Sigmoid colon (tissue), 7 donors: ENCODE results near the gene CAPN13. TPM values are rescaled to one million over a fixed set of nuclear protein-coding genes. Genes with fewer than 3 reads are reported as not detected.

Experiments used
- DNase-seq: peaks from one replicate; pipeline ENCODE4 v3.0.0-alpha.2; 2019
- H3K27ac ChIP-seq, 4 donors: fragments of 200-600 bp; sonication (generic); one replicate each; pipeline ENCODE4 v1.5.1; 2016 to 2019; ENCODE audit warnings: mild to moderate bottlenecking in 1 of 4
- H3K27me3 ChIP-seq, 3 donors: fragments of 200-600 bp; sonication (generic); one replicate each; pipeline ENCODE4 v1.5.1; 2019; ENCODE audit warnings: mild to moderate bottlenecking in 1 of 3
- H3K36me3 ChIP-seq, 4 donors: fragments of 200-600 bp; sonication (generic); one replicate each; pipeline ENCODE4 v1.5.1; 2016 to 2019
- H3K4me1 ChIP-seq, 4 donors: fragments of 200-600 bp; sonication (generic); one replicate each; pipeline ENCODE4 v1.5.1; 2017 to 2019
- H3K4me3 ChIP-seq, 4 donors: fragments of 200-600 bp; sonication (generic); one replicate each; pipeline ENCODE4 v1.5.1; 2017 to 2019; ENCODE audit warnings: mild to moderate bottlenecking in 2 of 4, moderate library complexity in 1 of 4
- H3K9me3 ChIP-seq, 4 donors: fragments of 200-600 bp in 3 of 4; sonication (generic) in 3 of 4; one replicate each; pipeline versions ENCODE4 v1.5.1 to v1.6.1; 2013 to 2019
- CTCF ChIP-seq, 4 experiments: fragments of 450-650 bp in 3 of 4; fragments of 200-600 bp in 1 of 4; IDR thresholded peaks; one replicate each; pipeline ENCODE4 v1.5.1; 2016 to 2019; ENCODE audit warnings: antibody characterized with exemption in 4 of 4, mild to moderate bottlenecking in 3 of 4, moderate library complexity in 2 of 4
- EP300 ChIP-seq, 4 donors: sonication (generic); formaldehyde crosslinking; IDR thresholded peaks; one replicate each; pipeline ENCODE4 v1.6.1; 2017; ENCODE audit warnings: antibody characterized with exemption in 4 of 4
- POLR2A ChIP-seq, 2 donors: fragments of 450-650 bp; IDR thresholded peaks; one replicate each; pipeline ENCODE4 v1.6.1; 2016; ENCODE audit warnings: antibody characterized with exemption in 2 of 2, mild to moderate bottlenecking in 2 of 2, moderate library complexity in 2 of 2
- POLR2AphosphoS5 ChIP-seq, 4 donors: sonication (generic); formaldehyde crosslinking; IDR thresholded peaks; one replicate each; pipeline ENCODE4 v1.6.1; 2017; ENCODE audit warnings: antibody characterized with exemption in 4 of 4
- WGBS, 2 donors: extraction: QIAGEN DNeasy Blood & Tissue Kit; methylation state at CpG; one replicate each; pipeline ENCODE4 v1.1.7; 2013; 5-methylcytosine and 5-hydroxymethylcytosine counted together
- intact Hi-C: fragments of 100-400 bp; cut with DNase I; formaldehyde crosslinking; loops from one replicate; pipeline ENCODE4 v1.15.1; 2023
- polyA plus RNA-seq, 3 donors: library from polyadenylated mRNA; stranded (reverse); fragments of 200-250 nt; gene quantifications; one replicate each; pipeline ENCODE4 v1.2.3, GENCODE V29; 2013
- total RNA-seq, 4 donors: library from RNA; depleted of rRNA; stranded (reverse); fragments of >200 nt; gene quantifications; one replicate each; pipeline ENCODE4 v1.1.0, GENCODE V29; 2016
- donor health status: healthy with polysubstance abuse.
- donor health status: Bipolar disorder and iron deficiency.
- donor health status: healthy.

CAPN13 gene
- total and polyA plus RNA-seq, 7 donors, result 11.4 to 17.3 (median 12.2) TPM; not detected in 4

- H3K36me3 ChIP-seq, result no peaks in the 10 kb centered on the region
- H3K4me3 ChIP-seq, result no peak overlapping the region
- H3K9me3 ChIP-seq, result no peaks in the 10 kb centered on the region
- intact Hi-C loops, result no loop called here
- 76 to 86% methylated on average over 4 of the region's 4 CpGs for whole genome bisulfite sequencing, 2 donors
- no peaks in the 10 kb centered on the region for H3K27me3 ChIP-seq
- TF ChIP-seq EP300 (IDR thresholded peaks at IDR 0.05) (no peak), CTCF (IDR thresholded peaks at IDR 0.05) (no peak), POLR2AphosphoS5 (IDR thresholded peaks at IDR 0.05) (no peak), POLR2A (IDR thresholded peaks at IDR 0.05) (no peak)
- DNase-seq, result no peak
- H3K27ac ChIP-seq, result no peak overlapping the region
- peaks cover 0 to 6% (median 0%) of the 10 kb centered on the region in 4 donors for H3K4me1 ChIP-seq
Measured at GRCh38 chr2:30808695-30809094, 1.4 kb upstream of the CAPN13 start.

- DNase-seq, result no peak
- no peak for TF ChIP-seq POLR2AphosphoS5 (IDR thresholded peaks at IDR 0.05)
- TF ChIP-seq POLR2A (IDR thresholded peaks at IDR 0.05), result no peak
- no peak for TF ChIP-seq CTCF (IDR thresholded peaks at IDR 0.05)
- no peak for TF ChIP-seq EP300 (IDR thresholded peaks at IDR 0.05)
- H3K36me3 ChIP-seq, result no peaks in the 10 kb centered on the region
- intact Hi-C loops, result no loop called here
- H3K27me3 ChIP-seq, result no peaks in the 10 kb centered on the region
- H3K9me3 ChIP-seq, result no peaks in the 10 kb centered on the region
- no peak overlapping the region for H3K27ac ChIP-seq
- H3K4me1 ChIP-seq, result no peaks in the 10 kb centered on the region
- no peak overlapping the region for H3K4me3 ChIP-seq
- 82 to 87% methylated on average over 6 of the region's 6 CpGs for WGBS, 2 donors
Measured at GRCh38 chr2:30803281-30803680, 4.0 kb downstream of the CAPN13 start.

GRCh38 chr2:30802611-30803010 is 4.6 kb downstream of the CAPN13 start:
- Histone ChIP-seq H3K27ac (no peak overlapping the region), H3K4me1 (no peaks in the 10 kb centered on the region), H3K9me3 (no peaks in the 10 kb centered on the region), H3K36me3 (no peaks in the 10 kb centered on the region), H3K27me3 (no peaks in the 10 kb centered on the region), H3K4me3 (no peak overlapping the region)
- DNase-seq, result no peak
- intact Hi-C loops, result no loop called here
- 85 to 93% methylated on average over 4 of the region's 4 CpGs for WGBS, 2 donors
- TF ChIP-seq POLR2AphosphoS5 (IDR thresholded peaks at IDR 0.05) (no peak), POLR2A (IDR thresholded peaks at IDR 0.05) (no peak), EP300 (IDR thresholded peaks at IDR 0.05) (no peak), CTCF (IDR thresholded peaks at IDR 0.05) (no peak)

GRCh38 chr2:30801821-30802455 is 5.3 kb downstream of the CAPN13 start:
- intact Hi-C loops, result no loop called here
- Histone ChIP-seq H3K27ac (no peak overlapping the region), H3K36me3 (no peaks in the 10 kb centered on the region), H3K27me3 (no peaks in the 10 kb centered on the region), H3K9me3 (no peaks in the 10 kb centered on the region), H3K4me3 (no peak overlapping the region), H3K4me1 (no peaks in the 10 kb centered on the region)
- 92 to 93% methylated on average over 13 of the region's 13 CpGs for WGBS, 2 donors
- TF ChIP-seq POLR2A (IDR thresholded peaks at IDR 0.05), result no peak
- TF ChIP-seq CTCF (IDR thresholded peaks at IDR 0.05), result no peak
- TF ChIP-seq POLR2AphosphoS5 (IDR thresholded peaks at IDR 0.05), result no peak
- TF ChIP-seq EP300 (IDR thresholded peaks at IDR 0.05), result no peak
- no peak for DNase-seq

- no peak overlapping the region for H3K27ac ChIP-seq
- no peaks in the 10 kb centered on the region for H3K9me3 ChIP-seq
- H3K36me3 ChIP-seq, result no peaks in the 10 kb centered on the region
- DNase-seq, result no peak
- TF ChIP-seq POLR2A (IDR thresholded peaks at IDR 0.05), result no peak
- TF ChIP-seq EP300 (IDR thresholded peaks at IDR 0.05), result no peak
- TF ChIP-seq POLR2AphosphoS5 (IDR thresholded peaks at IDR 0.05), result no peak
- no peak for TF ChIP-seq CTCF (IDR thresholded peaks at IDR 0.05)
- H3K4me3 ChIP-seq, result no peak overlapping the region
- intact Hi-C loops, result no loop called here
- H3K27me3 ChIP-seq, result no peaks in the 10 kb centered on the region
- WGBS, 2 donors, result 94 to 95% methylated on average over 5 of the region's 5 CpGs
- no peaks in the 10 kb centered on the region for H3K4me1 ChIP-seq
Measured at GRCh38 chr2:30800159-30800558, 7.1 kb downstream of the CAPN13 start.
